HG03469 (cell line): ENCODE results near the gene MYMX.

Experiments
- ATAC-seq: cut with Tn5 transposase; IDR thresholded peaks from one replicate; pipeline ENCODE4 v1.9.1; 2021; ENCODE audit warnings: mild to moderate bottlenecking, moderate library complexity, moderate number of reproducible peaks; ENCODE audit not compliant: unreplicated experiment

The MYMX gene

DNA sequence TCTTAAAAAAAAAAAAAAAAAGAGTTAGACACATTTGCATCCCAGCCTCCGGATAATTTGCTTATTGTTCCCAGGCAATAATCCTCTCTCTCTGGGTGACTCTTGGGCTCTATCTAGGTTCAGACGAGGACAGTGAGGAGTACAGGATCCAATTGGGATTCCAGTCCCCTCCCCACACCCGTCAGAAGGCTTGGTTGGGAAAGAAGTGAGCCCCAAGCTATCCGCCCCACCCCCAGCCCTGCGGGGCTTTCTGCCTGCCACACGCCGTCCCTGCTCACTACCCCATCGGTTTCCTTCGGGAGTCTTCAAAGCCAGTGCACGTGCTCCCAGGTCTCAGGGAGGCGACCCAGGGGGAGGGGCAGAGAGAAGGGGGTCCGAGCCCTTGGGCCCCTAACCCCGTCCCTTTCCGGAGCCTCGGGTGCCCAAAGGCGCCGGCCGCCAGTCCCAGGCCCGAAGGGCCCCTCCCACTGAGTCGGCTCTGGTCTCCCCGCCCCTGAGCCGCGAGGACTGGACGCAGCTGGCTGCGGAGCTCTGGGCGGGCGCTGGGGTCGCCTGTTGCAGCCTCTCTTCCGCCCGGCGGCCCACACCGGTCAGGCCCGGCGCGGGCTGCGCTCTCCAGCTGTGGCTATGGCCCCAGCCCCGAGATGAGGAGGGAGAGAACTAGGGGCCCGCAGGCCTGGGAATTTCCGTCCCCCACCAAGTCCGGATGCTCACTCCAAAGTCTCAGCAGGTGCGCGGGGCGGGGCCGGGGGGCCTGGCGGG is 2.5 kb downstream of the MYMX start:
- ATAC-seq, result peak; percentile 30

GRCh38 chr6:44219815-44220784 is 3.4 kb downstream of the MYMX start:
- no peak for ATAC-seq

DNA sequence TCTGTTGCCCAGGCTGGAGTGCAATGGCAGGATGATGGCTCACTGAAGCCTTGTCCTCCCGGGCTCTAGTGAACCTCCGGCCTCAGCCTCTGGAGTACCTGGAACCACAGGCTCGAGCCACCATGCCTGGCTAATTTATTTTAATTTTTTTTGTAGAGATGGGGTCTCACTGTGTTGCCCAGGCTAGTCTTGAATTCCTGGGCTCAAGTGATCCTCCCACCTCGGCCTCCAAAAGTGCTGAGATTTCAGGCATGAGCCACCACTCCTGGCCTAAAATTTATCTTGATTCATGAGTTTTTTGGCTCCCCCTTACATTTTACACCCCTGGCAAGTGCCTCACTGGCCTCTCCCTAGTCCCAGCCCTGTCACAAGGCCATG is 4.2 kb downstream of the MYMX start:
- ATAC-seq, result no peak

DNA sequence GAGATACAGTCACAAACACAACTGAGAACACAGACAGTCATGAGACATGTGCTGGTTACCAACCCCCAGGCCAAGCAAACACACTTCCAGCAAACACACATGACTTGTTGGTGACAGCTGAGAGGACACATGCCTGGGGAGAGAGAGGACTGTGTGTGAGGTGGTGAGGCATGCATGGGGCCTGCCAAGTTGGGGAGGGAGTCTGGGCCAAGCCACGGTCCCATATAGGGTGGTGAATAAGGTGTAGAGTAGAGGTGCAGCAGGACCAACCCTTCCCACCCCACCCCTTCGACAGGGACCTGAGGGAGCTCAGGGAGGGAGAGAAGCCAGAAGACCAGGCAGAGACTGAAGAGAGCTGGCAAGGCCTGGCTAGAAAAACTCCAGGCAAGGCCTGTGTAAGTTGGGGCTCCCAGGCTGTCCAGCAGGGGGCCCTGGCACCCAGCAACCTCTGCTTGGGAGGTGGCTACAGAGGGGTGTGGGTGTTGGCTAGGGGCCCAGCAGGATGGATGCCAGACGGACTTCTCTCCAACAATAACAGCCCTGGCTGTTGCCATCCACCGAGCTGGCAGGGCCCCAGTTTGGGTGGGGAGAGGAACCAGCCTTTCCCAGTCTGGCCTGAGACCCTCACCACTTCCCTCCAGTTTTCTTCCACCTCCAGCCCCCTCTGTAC is 4.7 kb downstream of the MYMX start:
- ATAC-seq, result no peak

GRCh38 chr6:44221961-44222335 is 5.2 kb downstream of the MYMX start:
- ATAC-seq, result no peak

GRCh38 chr6:44222486-44223318 is 6.0 kb downstream of the MYMX start:
- no peak for ATAC-seq

GRCh38 chr6:44223319-44224028 is 6.7 kb downstream of the MYMX start, which contains the start of gene SLC29A1:
Gene SLC29A1, plus strand, starts transcription at chr6:44223595. Its CDS starts 3,719 bp downstream, at chr6:44227314.
- no peak for ATAC-seq

DNA sequence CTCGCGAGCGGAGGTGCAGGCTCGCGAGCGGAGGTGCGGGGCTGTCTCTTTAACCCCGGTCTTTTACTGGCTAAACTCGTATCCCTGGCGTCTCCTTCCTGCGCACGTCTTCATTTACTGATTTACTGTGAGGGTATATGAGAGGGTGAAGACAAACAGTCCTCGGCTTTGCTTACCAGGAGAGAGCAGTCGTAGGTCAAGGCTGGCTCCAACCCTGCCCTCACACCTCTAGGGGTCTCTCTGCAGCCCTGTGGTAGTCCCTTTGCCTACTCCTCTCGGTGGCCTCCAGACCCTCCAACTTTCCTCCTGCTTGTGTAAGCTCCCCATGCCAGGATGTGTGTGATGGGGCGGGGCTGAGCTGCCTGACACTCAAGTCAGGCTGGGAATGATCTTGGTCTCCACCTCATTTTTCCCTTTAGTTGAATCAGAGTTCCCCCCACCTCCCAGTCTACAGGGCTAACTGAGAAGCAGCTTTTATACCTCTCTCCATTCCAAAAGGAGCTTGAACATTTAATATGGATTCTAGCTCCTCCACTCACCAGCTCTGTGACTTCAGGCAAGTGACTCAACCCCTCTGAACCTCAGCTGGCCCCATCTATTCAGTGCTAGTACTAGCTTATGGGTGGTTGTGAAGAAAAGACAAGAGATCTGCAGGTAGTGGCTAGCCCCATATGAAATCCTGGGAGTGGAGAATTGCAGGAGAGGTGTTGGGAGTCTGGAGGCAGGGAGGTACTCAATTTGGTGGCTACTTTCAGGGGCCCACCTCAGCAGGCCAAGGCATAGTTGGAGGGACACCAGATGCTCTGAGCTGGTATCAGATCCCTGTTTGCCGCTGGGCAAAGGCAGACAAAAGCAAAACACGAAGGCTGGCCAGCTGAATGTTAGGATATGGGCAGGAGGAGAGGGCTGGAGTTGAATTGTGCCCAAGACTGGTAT is 7.6 kb downstream of the MYMX start:
- no peak for ATAC-seq

DNA sequence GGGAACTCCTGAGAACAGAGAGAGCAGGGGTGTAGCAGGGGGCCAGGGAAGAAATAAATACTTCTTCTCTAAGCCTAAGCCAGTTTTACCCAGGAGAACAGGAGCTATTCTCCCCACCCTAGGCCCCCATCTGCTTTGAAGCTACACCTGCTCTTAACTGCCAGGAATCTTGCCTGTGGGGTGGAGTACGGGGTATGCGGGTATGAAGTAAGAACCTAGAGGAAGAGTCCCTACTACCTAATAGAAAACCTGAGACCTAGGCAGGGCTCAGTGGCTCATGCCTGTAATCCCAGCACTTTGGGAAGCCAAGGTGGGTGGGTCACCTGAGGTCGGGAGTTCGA is 8.2 kb downstream of the MYMX start:
- no peak for ATAC-seq

DNA sequence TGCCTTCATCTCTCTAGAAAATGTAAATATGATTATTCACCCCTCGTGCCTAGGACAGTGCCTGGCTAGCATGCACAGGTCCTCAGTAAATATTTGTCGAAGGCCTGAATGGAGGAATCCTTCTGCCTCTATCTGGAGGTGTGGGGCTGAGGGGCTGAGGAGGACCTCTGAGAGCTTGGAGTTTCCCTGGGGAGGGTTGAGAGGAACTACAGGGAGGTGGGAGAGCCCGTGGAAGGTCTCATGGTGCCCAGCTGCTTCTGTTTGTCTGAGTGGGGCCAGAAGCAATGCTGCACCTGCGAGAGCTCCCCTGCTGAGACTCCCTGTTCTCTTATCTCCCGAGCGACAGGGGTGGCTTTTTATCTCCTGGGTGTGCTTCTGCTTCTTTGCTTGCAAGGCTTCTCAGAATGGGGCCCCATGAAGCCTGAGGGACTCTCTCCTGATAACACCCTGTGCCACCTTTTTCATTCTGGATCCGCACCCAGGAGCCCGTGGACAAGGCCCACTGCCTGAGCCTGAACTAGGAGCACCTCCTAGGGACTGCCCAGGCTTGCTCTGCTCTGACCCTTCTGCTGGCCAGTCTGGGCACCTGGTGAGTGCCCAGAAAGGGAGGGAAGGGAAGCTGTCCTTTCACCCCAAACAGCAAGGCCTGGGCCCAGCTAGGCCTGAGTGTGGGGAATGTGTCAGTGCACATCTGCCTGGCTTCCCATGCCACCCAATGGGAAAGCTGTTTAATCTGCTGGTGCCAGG is 9.0 kb downstream of the MYMX start:
- ATAC-seq, result no peak

DNA sequence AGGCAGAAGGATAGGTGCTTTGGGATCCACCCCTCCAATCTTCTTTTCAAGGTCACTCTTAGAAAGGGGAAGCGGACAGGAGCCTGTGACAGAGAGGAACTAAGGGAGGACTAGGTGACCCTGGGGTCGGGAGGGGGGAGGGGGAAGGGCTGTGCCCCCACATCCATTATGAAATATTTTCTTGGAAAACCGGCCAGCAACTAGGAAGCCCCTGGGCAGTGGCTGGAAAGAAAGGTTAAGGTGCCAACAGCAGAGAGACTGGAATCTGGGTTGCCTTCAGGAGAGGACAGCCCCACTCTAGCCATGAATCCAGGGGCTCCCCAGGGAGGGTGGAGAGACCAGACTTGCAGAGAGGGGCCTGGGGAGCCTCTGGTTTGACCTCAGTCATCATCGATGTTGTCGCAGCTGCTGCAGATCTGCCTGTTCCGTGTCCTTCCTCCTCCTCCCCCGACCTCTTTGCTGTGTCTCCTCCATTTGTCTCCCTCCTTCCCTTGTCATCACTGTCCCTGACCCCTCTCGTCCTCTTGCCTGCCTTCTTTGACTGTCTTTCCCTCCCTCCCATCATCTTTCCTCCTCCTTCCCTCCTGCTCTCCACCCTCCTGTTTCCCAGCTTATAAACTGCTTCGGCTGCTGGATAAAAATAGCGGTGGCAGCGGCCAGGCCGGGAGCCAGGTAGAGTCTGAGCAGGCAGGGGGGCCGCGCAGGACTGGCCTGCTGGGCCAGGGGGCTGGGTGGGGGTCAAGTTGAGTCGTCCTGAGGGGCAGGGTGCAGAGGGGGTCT is 9.8 kb downstream of the MYMX start:
- no peak for ATAC-seq

DNA sequence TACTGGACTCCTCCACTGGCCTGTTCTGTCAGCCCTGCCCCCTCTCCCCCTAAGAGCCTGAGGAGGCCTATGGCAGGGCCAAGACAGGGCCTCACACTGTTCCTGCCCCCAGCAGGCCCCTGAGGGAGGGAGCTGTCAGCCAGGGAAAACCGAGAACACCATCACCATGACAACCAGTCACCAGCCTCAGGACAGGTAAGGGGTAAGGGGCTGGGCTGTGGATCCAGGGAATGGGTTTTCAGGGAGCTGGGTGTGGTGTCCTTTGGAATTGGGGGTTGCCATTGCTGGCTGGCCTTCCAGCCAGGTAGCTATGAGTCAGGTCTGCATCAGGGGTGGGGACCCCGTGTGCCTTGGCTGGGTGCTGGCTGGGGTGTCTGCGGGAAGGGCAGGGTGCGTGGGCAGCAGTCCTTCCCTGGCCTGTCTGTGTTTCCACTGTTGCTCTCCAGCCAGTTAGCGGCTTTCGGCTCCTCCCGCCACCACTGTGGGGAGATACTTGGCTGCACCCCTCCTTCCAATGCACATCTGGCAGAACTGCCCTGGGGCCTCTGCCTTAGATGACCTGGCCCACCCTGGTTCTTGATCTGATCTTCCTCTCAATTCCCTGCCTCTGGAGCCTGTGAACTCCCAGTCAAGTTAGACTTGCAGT is 10.5 kb downstream of the MYMX start:
- no peak for ATAC-seq

GRCh38 chr6:44228031-44228430 is 11.3 kb downstream of the MYMX start:
- ATAC-seq, result no peak

DNA sequence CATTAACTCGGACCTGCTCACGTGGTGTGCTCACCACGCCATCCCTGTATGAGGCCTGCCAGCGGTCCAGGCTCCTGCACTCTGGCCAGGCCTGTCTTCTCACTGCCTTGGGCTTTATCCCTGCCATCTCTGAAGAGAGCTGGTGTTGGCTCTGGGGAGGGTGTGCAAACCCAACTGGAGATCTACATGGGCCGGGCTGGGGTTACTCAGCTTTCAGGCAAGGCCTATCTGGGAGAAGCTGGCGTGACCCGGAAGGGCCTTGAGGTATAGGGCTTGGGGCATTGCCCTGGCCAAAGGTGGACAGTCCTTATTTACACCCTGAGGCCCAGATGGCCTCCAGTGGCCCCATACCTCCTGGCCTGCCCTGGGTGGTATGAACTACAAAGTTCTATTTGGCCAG is 11.7 kb downstream of the MYMX start:
- no peak for ATAC-seq

GRCh38 chr6:44228836-44229235 is 12.1 kb downstream of the MYMX start:
- ATAC-seq, result no peak

DNA sequence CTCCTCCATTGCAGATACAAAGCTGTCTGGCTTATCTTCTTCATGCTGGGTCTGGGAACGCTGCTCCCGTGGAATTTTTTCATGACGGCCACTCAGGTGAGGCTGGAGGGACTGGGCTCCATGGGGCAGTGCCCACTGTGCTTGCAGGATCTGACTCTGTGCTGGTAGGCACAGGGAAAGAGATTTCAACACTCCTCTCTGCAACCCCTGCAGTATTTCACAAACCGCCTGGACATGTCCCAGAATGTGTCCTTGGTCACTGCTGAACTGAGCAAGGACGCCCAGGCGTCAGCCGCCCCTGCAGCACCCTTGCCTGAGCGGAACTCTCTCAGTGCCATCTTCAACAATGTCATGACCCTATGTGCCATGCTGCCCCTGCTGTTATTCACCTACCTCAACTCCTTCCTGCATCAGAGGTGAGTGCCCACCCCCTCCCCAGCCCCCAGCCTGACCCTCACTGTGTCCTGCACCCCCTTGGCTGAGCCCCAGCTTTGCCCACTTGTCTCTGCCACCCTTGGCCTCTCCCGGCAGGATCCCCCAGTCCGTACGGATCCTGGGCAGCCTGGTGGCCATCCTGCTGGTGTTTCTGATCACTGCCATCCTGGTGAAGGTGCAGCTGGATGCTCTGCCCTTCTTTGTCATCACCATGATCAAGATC is 12.8 kb downstream of the MYMX start:
- no peak for ATAC-seq
